Neural crest cell (in vitro differentiated cells): ENCODE measurements around the gene ATP6V0A1. TPM values are rescaled to one million over a fixed set of nuclear protein-coding genes. Genes with fewer than 3 reads are reported as not detected.

ENCODE experiments used
- DNase-seq: peaks from one replicate; pipeline ENCODE4 v3.0.0; 2021; ENCODE audit warnings: low read depth, mixed read lengths, low spot score
- H3K27ac Mint-ChIP-seq: one replicate; pipeline ENCODE4 v1.8.0; 2021; ENCODE audit warnings: mild to moderate bottlenecking, mixed read lengths; ENCODE audit not compliant: unreplicated experiment
- H3K27me3 Mint-ChIP-seq: 2 replicates; pipeline ENCODE4 v1.8.0; 2021; ENCODE audit warnings: low read depth, mild to moderate bottlenecking, mixed read lengths
- H3K36me3 Mint-ChIP-seq: 2 replicates; pipeline ENCODE4 v1.8.0; 2021; ENCODE audit warnings: low read depth, mild to moderate bottlenecking, mixed read lengths
- H3K4me1 Mint-ChIP-seq: 2 replicates; pipeline ENCODE4 v1.8.0; 2021; ENCODE audit warnings: mixed read lengths
- H3K4me3 Mint-ChIP-seq: one replicate; pipeline ENCODE4 v1.8.0; 2021; ENCODE audit warnings: mild to moderate bottlenecking, mixed read lengths
- H3K9me3 Mint-ChIP-seq: 2 replicates; pipeline ENCODE4 v1.8.0; 2021; ENCODE audit warnings: mixed read lengths
- total RNA-seq: library from RNA; stranded (reverse); gene quantifications from 2 replicates; pipeline ENCODE4 v1.2.1, GENCODE V29; 2021
- TF ChIP-seq, protein P1 (sequence below): fragments of 200-600 bp; sonication (generic); conservative IDR thresholded peaks from 2 replicates; pipeline ENCODE4 v1.5.0; 2021; ENCODE audit warnings: antibody characterized with exemption, mild to moderate bottlenecking

ATP6V0A1 gene
- total RNA-seq, 1 donor from 2014 or later: 59.4 TPM

GRCh38 chr17:42508426-42509165 is 49.9 kb downstream of the ATP6V0A1 start:
- Mint-ChIP-seq H3K9me3 (no peaks in the 10 kb centered on the region), H3K36me3 (peaks cover 6% of the 10 kb centered on the region), H3K27me3 (no peaks in the 10 kb centered on the region), H3K4me3 (no peak overlapping the region), H3K4me1 (peaks cover 15% of the 10 kb centered on the region), H3K27ac (no peak overlapping the region)
- TF ChIP-seq, protein P1, sequence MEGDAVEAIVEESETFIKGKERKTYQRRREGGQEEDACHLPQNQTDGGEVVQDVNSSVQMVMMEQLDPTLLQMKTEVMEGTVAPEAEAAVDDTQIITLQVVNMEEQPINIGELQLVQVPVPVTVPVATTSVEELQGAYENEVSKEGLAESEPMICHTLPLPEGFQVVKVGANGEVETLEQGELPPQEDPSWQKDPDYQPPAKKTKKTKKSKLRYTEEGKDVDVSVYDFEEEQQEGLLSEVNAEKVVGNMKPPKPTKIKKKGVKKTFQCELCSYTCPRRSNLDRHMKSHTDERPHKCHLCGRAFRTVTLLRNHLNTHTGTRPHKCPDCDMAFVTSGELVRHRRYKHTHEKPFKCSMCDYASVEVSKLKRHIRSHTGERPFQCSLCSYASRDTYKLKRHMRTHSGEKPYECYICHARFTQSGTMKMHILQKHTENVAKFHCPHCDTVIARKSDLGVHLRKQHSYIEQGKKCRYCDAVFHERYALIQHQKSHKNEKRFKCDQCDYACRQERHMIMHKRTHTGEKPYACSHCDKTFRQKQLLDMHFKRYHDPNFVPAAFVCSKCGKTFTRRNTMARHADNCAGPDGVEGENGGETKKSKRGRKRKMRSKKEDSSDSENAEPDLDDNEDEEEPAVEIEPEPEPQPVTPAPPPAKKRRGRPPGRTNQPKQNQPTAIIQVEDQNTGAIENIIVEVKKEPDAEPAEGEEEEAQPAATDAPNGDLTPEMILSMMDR: no peak
- DNase-seq: no peak

DNA sequence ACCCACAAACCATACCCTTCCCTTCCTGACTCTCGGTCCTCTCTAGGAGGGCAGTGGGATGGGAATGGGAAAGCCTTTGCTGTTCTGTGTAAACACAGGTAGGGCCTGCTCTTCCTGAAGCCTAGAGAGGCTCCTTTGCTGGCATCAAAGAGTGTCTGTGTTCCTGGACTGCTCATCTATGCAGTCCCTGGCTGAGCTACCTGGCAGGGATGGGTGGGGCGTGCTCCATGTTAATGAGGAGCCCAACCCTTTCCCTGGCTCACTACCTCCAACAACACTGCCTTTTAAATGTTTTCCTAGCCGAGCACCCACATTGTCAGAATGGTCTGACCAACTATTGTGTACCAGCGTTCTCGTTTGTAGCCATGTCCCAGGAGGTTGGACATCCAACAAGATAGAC is 50.7 kb downstream of the ATP6V0A1 start:
- Mint-ChIP-seq H3K36me3 (peaks cover 3% of the 10 kb centered on the region), H3K9me3 (no peaks in the 10 kb centered on the region), H3K27me3 (no peaks in the 10 kb centered on the region), H3K4me3 (no peak overlapping the region), H3K27ac (no peak overlapping the region), H3K4me1 (peaks cover 15% of the 10 kb centered on the region)
- no peak for DNase-seq
- TF ChIP-seq, protein P1: no peak

DNA sequence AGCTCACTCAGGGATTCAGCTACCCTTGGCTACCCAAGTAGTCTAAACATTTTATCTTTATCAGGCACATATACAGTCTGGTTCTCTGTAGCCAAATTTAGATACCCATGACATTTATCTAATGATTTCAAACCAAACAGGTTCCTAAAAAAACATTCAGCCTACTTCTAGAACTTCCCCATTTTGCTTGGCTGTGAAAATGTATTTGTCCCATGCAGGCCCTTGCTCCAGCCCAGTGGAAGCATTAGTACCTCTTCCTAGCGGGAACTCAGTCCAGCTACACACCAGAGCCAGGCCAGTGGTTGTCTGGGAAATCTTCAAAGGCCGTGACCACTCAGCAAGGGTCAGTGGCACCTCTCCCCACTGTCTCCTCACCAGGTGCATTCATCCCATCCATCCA is 51.2 kb downstream of the ATP6V0A1 start:
- no peak overlapping the region for H3K27ac Mint-ChIP-seq
- TF ChIP-seq, protein P1: no peak
- DNase-seq: no peak
- H3K27me3 Mint-ChIP-seq: no peaks in the 10 kb centered on the region
- no peak overlapping the region for H3K4me3 Mint-ChIP-seq
- peaks cover 15% of the 10 kb centered on the region for H3K4me1 Mint-ChIP-seq
- no peaks in the 10 kb centered on the region for H3K9me3 Mint-ChIP-seq
- peaks cover 3% of the 10 kb centered on the region for H3K36me3 Mint-ChIP-seq

DNA sequence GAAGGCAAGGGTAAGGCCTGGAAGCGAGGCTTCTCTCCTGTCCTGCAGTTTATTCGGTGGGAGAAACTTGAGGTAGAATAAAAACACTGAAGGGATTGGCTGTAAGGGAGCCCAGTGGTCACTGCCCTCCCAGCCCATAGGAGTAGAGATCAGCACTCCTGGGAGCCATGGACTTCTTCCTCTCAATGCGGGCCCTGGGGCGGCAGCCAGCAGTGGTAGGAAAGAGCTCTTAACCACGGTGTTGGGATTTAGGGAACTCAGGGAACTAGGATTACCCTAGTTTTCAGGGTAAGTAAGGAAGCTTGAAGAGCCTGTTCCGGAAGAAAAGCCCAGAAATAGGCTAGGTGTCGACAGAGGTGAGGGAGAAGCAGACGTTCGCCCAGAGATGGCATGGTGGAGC is 53.6 kb downstream of the ATP6V0A1 start:
- TF ChIP-seq, protein P1: no peak
- DNase-seq: no peak
- peaks cover 2% of the 10 kb centered on the region for H3K4me1 Mint-ChIP-seq
- no peak overlapping the region for H3K4me3 Mint-ChIP-seq
- no peaks in the 10 kb centered on the region for H3K27me3 Mint-ChIP-seq
- H3K36me3 Mint-ChIP-seq: peaks cover 3% of the 10 kb centered on the region
- H3K27ac Mint-ChIP-seq: peak overlapping the region; percentile 29
- no peaks in the 10 kb centered on the region for H3K9me3 Mint-ChIP-seq

DNA sequence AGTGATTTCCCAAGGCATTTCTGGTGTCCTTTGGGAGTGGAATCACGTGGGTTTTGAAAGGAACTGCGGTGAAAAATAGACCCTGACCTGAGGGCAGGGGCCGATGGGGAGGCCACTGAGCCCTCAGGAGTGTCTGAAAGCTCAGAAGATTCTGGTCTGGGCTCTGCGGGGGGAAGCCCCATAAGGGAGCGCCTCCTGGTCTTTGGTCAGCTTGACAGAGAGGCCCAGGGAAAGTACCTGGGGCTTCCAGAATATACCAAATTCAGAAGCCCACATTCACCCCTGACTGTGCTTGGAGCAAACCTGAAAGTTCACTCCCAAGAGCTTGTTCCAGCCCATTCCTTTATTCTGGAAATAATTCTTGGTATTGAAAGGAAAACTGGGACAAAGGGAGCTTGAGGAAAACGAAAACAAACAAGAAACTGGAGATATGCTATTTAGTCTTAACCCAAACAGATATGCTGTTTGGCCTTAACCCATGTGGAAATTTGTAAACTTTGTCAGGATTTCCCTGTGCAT is 54.1 kb downstream of the ATP6V0A1 start:
- Mint-ChIP-seq H3K27ac (peak overlapping the region; percentile 6), H3K9me3 (no peaks in the 10 kb centered on the region), H3K27me3 (no peaks in the 10 kb centered on the region), H3K36me3 (peaks cover 1% of the 10 kb centered on the region), H3K4me1 (peaks cover 5% of the 10 kb centered on the region), H3K4me3 (no peak overlapping the region)
- DNase-seq: no peak
- TF ChIP-seq, protein P1: no peak
